HCT116 (cell line): Measurements from ENCODE around the gene CGNL1. TPM values are rescaled to one million over a fixed set of nuclear protein-coding genes. Genes with fewer than 3 reads are reported as not detected.

Experiments
- ATAC-seq: fragments of 200-7000 bp; cut with Tn5 transposase; 2 replicates; pipeline ENCODE4 v1.9.1; 2020; ENCODE audit warnings: mild to moderate bottlenecking, moderate library complexity
- BruUV-seq: library from RNA; stranded (reverse); fragments of 400-500 nt; replicated peaks from 2 replicates; lab custom pipeline; 2021; lab: Mats Ljungman, UMichigan
- CTCF ChIA-PET: fragments of 300-600 bp; sonication (Branson Sonifier 250); formaldehyde crosslinking; loops from one replicate; lab custom pipeline; 2021; ENCODE audit warnings: antibody characterized with exemption; lab: Charles Lee
- POLR2A ChIA-PET: fragments of 300-600, 350-600 bp; sonication (Branson Sonifier 250); formaldehyde crosslinking; loops from one replicate; lab custom pipeline; 2021; ENCODE audit warnings: antibody characterized with exemption; lab: Charles Lee
- RAD21 ChIA-PET, 2 experiments: fragments of 300-600 bp; sonication (Branson Sonifier 250); formaldehyde crosslinking; loops; one replicate each; lab custom pipeline; 2023; ENCODE audit warnings: low total read pairs in 2 of 2; ENCODE audit not compliant: uncharacterized antibody in 2 of 2, unreplicated experiment in 2 of 2, low non-redundant PET in 1 of 2; lab: Charles Lee
- DNase-seq: peaks from one replicate; pipeline ENCODE4 v3.0.0-alpha.2; 2010; ENCODE audit warnings: low read depth, low spot score
- H2AFZ ChIP-seq: fragments of 200-600 bp; shearing (Covaris generic), sonication (generic); 2 replicates; pipeline ENCODE4 v1.6.1; 2017; ENCODE audit warnings: low read depth, mixed run types, mixed read lengths, antibody characterized with exemption, low read length; ENCODE audit not compliant: poor library complexity, severe bottlenecking
- H3K27ac ChIP-seq: 2 replicates; pipeline ENCODE4 v1.5.1; 2012; ENCODE audit warnings: low read depth, low read length
- H3K27me3 ChIP-seq: fragments of 200-600 bp; sonication (generic); 2 replicates; pipeline ENCODE4 v1.6.1; 2016; ENCODE audit warnings: mixed run types, low read length, mixed read lengths; ENCODE audit not compliant: insufficient read depth
- H3K36me3 ChIP-seq, 2 experiments: fragments of 200-500 bp in 1 of 2; fragments of 200-600 bp in 1 of 2; sonication (Bioruptor generic) in 1 of 2; sonication (generic) in 1 of 2; 2 replicates each; pipeline versions ENCODE4 v1.5.1 to v1.6.1; 2014 to 2016; ENCODE audit warnings: low read length in 2 of 2, inconsistent platforms in 1 of 2, mixed read lengths in 1 of 2, mixed run types in 1 of 2; ENCODE audit not compliant: insufficient read depth in 2 of 2, control insufficient read depth in 1 of 2
- H3K4me1 ChIP-seq, 2 experiments: fragments of 200-600 bp in 1 of 2; sonication (generic) in 1 of 2; 2 replicates each; pipeline versions ENCODE4 v1.5.1 to v1.6.1; 2012 to 2017; ENCODE audit warnings: low read length in 2 of 2, inconsistent platforms in 1 of 2, mild to moderate bottlenecking in 1 of 2, mixed read lengths in 1 of 2, mixed run types in 1 of 2, moderate library complexity in 1 of 2; ENCODE audit not compliant: insufficient read depth in 2 of 2, control insufficient read depth in 1 of 2
- H3K4me2 ChIP-seq: fragments of 200-600 bp; sonication (generic); 2 replicates; pipeline ENCODE4 v1.6.1; 2017; ENCODE audit warnings: mixed run types, low read length, mixed read lengths
- H3K4me3 ChIP-seq, 2 experiments: fragments of 200-600 bp in 1 of 2; sonication (generic) in 1 of 2; replicated peaks in 1 of 2; 2 replicates each; pipeline ENCODE4 v1.5.1; 2011 to 2016; ENCODE audit warnings: low read length in 2 of 2, control low read depth in 1 of 2, low read depth in 1 of 2, mild to moderate bottlenecking in 1 of 2, mixed read lengths in 1 of 2, mixed run types in 1 of 2
- H3K79me2 ChIP-seq: fragments of 200-600 bp; sonication (generic); 2 replicates; pipeline ENCODE4 v1.6.1; 2017; ENCODE audit warnings: mild to moderate bottlenecking, mixed run types, low read length, moderate library complexity, mixed read lengths; ENCODE audit not compliant: insufficient read depth
- H3K9ac ChIP-seq: fragments of 200-600 bp; sonication (generic); 2 replicates; pipeline ENCODE4 v1.6.1; 2016; ENCODE audit warnings: low read length, mixed read lengths
- H3K9me2 ChIP-seq: fragments of 200-600 bp; sonication (generic), shearing (Covaris generic); 2 replicates; pipeline ENCODE4 v1.6.1; 2017; ENCODE audit warnings: mixed run types, mild to moderate bottlenecking, moderate library complexity; ENCODE audit not compliant: insufficient read depth
- H3K9me3 ChIP-seq, 2 experiments: fragments of 200-500 bp in 1 of 2; fragments of 200-600 bp in 1 of 2; sonication (Bioruptor generic) in 1 of 2; sonication (generic) in 1 of 2; 2 replicates each; pipeline ENCODE4 v1.6.1; 2014 to 2017; ENCODE audit warnings: low read length in 2 of 2, mixed read lengths in 2 of 2, inconsistent platforms in 1 of 2, low read depth in 1 of 2, mild to moderate bottlenecking in 1 of 2, mixed run types in 1 of 2, moderate library complexity in 1 of 2; ENCODE audit not compliant: control insufficient read depth in 1 of 2, insufficient read depth in 1 of 2
- H4K20me1 ChIP-seq: fragments of 200-600 bp; sonication (generic), shearing (Covaris generic); 2 replicates; pipeline ENCODE4 v1.6.1; 2017; ENCODE audit warnings: mixed run types, mild to moderate bottlenecking, moderate library complexity; ENCODE audit not compliant: insufficient read depth
- CEBPB ChIP-seq: IDR thresholded peaks from 2 replicates; pipeline ENCODE4 v1.6.1; 2012; ENCODE audit warnings: low read depth
- EGR1 ChIP-seq: IDR thresholded peaks from 2 replicates; pipeline ENCODE4 v1.6.1; 2012; ENCODE audit warnings: low read depth
- ELF1 ChIP-seq: IDR thresholded peaks from 2 replicates; pipeline ENCODE4 v1.6.1; 2012; ENCODE audit warnings: low read depth, borderline replicate concordance
- EZH2 ChIP-seq: fragments of 200-600 bp; sonication (generic); IDR thresholded peaks from 2 replicates; pipeline ENCODE4 v1.6.1; 2017; ENCODE audit warnings: antibody characterized with exemption, mixed run types
- JUND ChIP-seq: IDR thresholded peaks from 2 replicates; pipeline ENCODE4 v1.6.1; 2012
- MAX ChIP-seq: IDR thresholded peaks from 2 replicates; pipeline ENCODE4 v1.6.1; 2012
- POLR2A ChIP-seq: IDR thresholded peaks from 2 replicates; pipeline ENCODE4 v1.7.0; 2011; ENCODE audit warnings: borderline replicate concordance; ENCODE audit not compliant: insufficient read depth, insufficient read length; ENCODE audit errors: extremely low read depth
- POLR2AphosphoS5 ChIP-seq: IDR thresholded peaks from 2 replicates; pipeline ENCODE4 v1.6.1; 2011; ENCODE audit warnings: mild to moderate bottlenecking, low read depth, low read length, moderate library complexity
- SIN3A ChIP-seq: IDR thresholded peaks from 2 replicates; pipeline ENCODE4 v1.6.1; 2012; ENCODE audit warnings: low read depth
- TCF7L2 ChIP-seq: IDR thresholded peaks from 2 replicates; pipeline ENCODE4 v1.7.0; 2011; ENCODE audit warnings: borderline replicate concordance, inconsistent platforms; ENCODE audit not compliant: insufficient read depth, insufficient read length; ENCODE audit errors: extremely low read depth
- YY1 ChIP-seq: IDR thresholded peaks from 2 replicates; pipeline ENCODE4 v1.6.1; 2011; ENCODE audit warnings: low read length, low read depth, moderate library complexity, mild to moderate bottlenecking; ENCODE audit not compliant: insufficient replicate concordance; ENCODE audit errors: extremely low read depth
- ZFX ChIP-seq: fragments of 450-650 bp; IDR thresholded peaks from 2 replicates; pipeline ENCODE4 v1.6.1; 2017
- intact Hi-C: fragments of 100-400 bp; cut with micrococcal nuclease; formaldehyde crosslinking; loops from 2 replicates; pipeline ENCODE4 v1.10.0; 2022
- total RNA-seq: library from RNA; stranded (reverse); gene quantifications from one replicate; pipeline ENCODE4 v1.2.1, GENCODE V29; 2021; ENCODE audit not compliant: unreplicated experiment
- TF ChIP-seq, protein P1 (sequence below): IDR thresholded peaks from 2 replicates; pipeline ENCODE4 v1.6.1; 2012
- TF ChIP-seq, protein P2 (sequence below): IDR thresholded peaks from 2 replicates; pipeline ENCODE4 v1.6.1; 2011; ENCODE audit warnings: mild to moderate bottlenecking, low read length, moderate library complexity; ENCODE audit not compliant: insufficient replicate concordance; ENCODE audit errors: extremely low read depth

CGNL1 gene
- total RNA-seq, 1 experiment from 2014 or later = 2.2 TPM

- Histone ChIP-seq H3K27ac (no peak overlapping the region), H3K27me3 (no peaks in the 10 kb centered on the region), H3K36me3 (no peaks in the 10 kb centered on the region), H3K4me2 (no peak overlapping the region), H3K9me2 (no peaks in the 10 kb centered on the region; the same call in 1 of the 2 replicates), H3K4me3 (no peak overlapping the region), H3K9me3 (no peaks in the 10 kb centered on the region), H3K9ac (no peak overlapping the region), H4K20me1 (no peaks in the 10 kb centered on the region), H3K79me2 (no peaks in the 10 kb centered on the region), H3K4me1 (no peaks in the 10 kb centered on the region), H2AFZ (no peak overlapping the region)
- intact Hi-C loops = no loop called here
- DNase-seq (no peak), ATAC-seq (no peak)
- ChIA-PET POLR2A (no interaction called here), RAD21 (no interaction called here), CTCF (no interaction called here)
- TF ChIP-seq ZFX (no peak), EZH2 (no peak), SIN3A (no peak)
- TF ChIP-seq, protein P1, sequence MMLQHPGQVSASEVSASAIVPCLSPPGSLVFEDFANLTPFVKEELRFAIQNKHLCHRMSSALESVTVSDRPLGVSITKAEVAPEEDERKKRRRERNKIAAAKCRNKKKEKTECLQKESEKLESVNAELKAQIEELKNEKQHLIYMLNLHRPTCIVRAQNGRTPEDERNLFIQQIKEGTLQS = no peak
- TF ChIP-seq, protein P2, sequence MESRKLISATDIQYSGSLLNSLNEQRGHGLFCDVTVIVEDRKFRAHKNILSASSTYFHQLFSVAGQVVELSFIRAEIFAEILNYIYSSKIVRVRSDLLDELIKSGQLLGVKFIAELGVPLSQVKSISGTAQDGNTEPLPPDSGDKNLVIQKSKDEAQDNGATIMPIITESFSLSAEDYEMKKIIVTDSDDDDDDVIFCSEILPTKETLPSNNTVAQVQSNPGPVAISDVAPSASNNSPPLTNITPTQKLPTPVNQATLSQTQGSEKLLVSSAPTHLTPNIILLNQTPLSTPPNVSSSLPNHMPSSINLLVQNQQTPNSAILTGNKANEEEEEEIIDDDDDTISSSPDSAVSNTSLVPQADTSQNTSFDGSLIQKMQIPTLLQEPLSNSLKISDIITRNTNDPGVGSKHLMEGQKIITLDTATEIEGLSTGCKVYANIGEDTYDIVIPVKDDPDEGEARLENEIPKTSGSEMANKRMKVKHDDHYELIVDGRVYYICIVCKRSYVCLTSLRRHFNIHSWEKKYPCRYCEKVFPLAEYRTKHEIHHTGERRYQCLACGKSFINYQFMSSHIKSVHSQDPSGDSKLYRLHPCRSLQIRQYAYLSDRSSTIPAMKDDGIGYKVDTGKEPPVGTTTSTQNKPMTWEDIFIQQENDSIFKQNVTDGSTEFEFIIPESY = no peak
- BruUV-seq = no TSS peak
Observed at GRCh38 chr15:57495554-57496165, 119.4 kb downstream of the CGNL1 start.

GRCh38 chr15:57496594-57496945 lies 120.3 kb downstream of the CGNL1 start:
- Histone ChIP-seq H3K4me2 (no peak overlapping the region), H4K20me1 (no peaks in the 10 kb centered on the region), H3K36me3 (no peaks in the 10 kb centered on the region), H3K9me2 (no peaks in the 10 kb centered on the region; the same call in 1 of the 2 replicates), H3K9me3 (no peaks in the 10 kb centered on the region), H3K9ac (no peak overlapping the region), H3K4me3 (no peak overlapping the region), H3K4me1 (peaks cover 3 to 8% of the 10 kb centered on the region in 2 experiments; a peak in 3 of 4 replicates), H3K27me3 (no peaks in the 10 kb centered on the region), H3K27ac (no peak overlapping the region), H3K79me2 (no peaks in the 10 kb centered on the region), H2AFZ (no peak overlapping the region)
- DNase-seq (no peak), ATAC-seq (no peak)
- CTCF ChIA-PET = no interaction called here
- no TSS peak for BruUV-seq
- POLR2A ChIA-PET = no interaction called here
- TF ChIP-seq JUND (no peak), ZFX (no peak), EGR1 (no peak), YY1 (no peak), TCF7L2 (no peak), POLR2A (no peak), ELF1 (no peak), CEBPB (no peak), MAX (no peak), POLR2AphosphoS5 (no peak)
- intact Hi-C loops = no loop called here
- RAD21 ChIA-PET = no interaction called here
